Measurements from ENCODE around the gene KCTD6. TPM values are rescaled to one million over a fixed set of nuclear protein-coding genes. Genes with fewer than 3 reads are reported as not detected.

Gene KCTD6
- total RNA-seq, result 5.3 and 9.2 TPM in 2 replicates

GRCh38 chr3:58491506-58492402 is at the start of gene KCTD6:
TSS of gene KCTD6 (plus strand) at chr3:58492096. CDS start at chr3:58498756, 6,660 bp downstream.

GRCh38 chr3:58536501-58537411 is 44.9 kb downstream of the KCTD6 start, which contains the start of gene ACOX2:
TSS of gene ACOX2 (minus strand) at chr3:58537190. CDS start at chr3:58535106, 2,084 bp downstream.

Other genes starting within 250 kb of the KCTD6 start
- 12.0 and 17.8 TPM in 2 replicates for gene RPP14, start 185.9 kb upstream of the KCTD6 start, total RNA-seq
- gene HTD2, start 185.6 kb upstream of the KCTD6 start, total RNA-seq, result 3.8 and 5.5 TPM in 2 replicates
- 8.8 and 13.9 TPM in 2 replicates for gene PXK, start 159.2 kb upstream of the KCTD6 start, total RNA-seq
- 55.1 and 62.4 TPM in 2 replicates for gene PDHB, start 58.3 kb upstream of the KCTD6 start, total RNA-seq
- 2.8 and 4.0 TPM in 2 replicates for gene ACOX2, start 45.1 kb downstream of the KCTD6 start, total RNA-seq
- gene FAM107A, start 85.3 kb downstream of the KCTD6 start, total RNA-seq, result 4.5 and 5.4 TPM in 2 replicates
- 0.09 and 0.18 TPM in 2 replicates for gene FAM3D, start 174.7 kb downstream of the KCTD6 start, total RNA-seq

Data from endothelial cell of coronary artery (primary cell).